EL (cell line): ENCODE data around the gene SHISA6.

Source experiments
- DNase-seq: peaks from one replicate; pipeline ENCODE4 v3.0.0-alpha.2; 2016

SHISA6 gene

GRCh38 chr17:11467639-11468038, 226.6 kb downstream of the SHISA6 start:
- no peak for DNase-seq

DNA sequence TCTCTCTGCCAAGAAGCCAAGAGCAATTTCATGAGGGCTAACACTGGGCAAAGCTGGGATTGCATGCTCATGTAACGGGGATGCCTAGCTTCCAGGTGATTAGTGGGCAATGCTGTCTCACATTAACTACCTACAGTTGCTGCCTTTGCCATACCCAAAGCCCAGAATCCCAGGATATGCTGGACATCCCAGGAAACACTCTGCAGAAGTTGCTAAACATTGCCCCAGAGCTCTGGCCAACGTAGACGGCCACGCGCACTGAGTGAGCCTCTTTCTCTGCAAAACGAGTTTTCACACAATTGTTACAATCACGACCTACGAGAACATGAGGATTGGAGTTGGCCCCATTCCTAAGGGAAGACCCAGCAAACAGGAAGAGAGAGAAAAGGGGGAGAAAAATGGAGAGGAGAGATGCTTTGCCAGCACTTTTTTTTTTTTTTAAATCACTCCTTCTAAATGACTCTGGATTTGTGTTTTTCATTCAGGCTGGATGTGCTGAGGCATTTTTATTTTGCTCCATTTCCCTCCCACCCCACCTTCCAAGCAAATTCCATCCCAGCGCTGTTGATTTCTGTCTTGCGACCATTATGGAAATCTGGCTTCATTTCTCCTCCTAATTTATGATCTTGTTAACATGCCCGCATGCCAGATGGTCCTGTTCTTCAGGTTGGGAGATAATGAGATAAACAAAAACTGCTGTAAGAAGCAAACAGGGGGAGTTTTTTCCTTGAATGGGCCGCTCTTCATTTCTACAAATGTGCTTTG, 244.5 kb downstream of the SHISA6 start:
- no peak for DNase-seq

DNA sequence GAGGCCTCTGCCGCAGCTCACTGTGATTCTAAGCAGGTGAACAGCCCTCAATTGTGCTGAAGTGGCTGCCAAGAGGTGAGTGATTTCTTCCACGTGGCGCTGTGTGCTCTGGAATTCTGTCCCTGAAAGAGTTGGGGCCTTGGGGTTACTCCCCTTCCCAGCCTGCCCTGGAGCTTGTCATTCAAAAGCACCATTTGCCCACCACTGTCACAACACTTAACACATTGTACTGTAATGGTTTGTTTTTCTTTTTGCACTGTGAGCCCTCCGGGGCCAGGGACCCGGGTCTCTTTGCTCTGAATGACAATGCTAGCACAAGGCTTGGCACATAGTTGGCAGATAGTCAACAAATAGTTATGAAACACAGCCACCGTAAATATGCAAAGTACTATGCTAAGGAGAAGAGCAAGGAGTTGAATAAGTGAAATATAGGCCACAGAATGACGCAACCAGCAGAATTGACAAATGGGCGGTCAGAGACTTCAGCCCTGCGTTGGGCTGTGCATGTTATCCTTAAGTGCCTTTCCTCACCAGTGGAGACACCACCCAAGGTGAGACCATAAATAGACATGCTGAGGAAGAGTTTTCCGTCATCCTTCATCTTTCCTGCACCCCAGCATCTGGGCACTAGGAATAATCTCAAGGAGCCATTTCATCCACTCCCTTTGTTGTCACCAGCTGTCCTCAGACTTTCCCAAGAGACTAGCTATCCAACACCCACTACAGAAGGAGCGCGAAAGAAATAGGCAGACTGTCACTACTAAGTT, 245.3 kb downstream of the SHISA6 start:
- no peak for DNase-seq

- DNase-seq: no peak
Observed at GRCh38 chr17:11486868-11487310, 245.9 kb downstream of the SHISA6 start.

DNA sequence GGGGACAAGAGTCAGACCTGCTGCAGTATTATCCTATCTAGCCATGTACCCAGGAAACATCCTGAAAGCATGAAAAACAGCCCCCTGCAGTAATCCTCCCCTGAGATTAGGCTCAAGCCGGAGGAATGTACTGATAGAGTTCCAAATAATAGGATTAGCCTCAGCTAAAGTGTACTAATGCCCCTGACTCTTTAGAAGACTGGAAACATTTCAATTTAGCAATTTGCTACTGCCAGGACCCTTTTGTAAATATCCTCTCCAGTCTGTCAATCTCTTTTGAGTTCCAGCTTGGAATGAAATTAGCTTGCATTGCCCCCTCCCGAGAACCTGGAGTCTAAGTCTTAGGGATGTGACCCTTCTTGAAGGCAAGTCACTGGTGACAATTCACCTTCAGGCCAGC, 246.5 kb downstream of the SHISA6 start:
- DNase-seq: no peak

DNA sequence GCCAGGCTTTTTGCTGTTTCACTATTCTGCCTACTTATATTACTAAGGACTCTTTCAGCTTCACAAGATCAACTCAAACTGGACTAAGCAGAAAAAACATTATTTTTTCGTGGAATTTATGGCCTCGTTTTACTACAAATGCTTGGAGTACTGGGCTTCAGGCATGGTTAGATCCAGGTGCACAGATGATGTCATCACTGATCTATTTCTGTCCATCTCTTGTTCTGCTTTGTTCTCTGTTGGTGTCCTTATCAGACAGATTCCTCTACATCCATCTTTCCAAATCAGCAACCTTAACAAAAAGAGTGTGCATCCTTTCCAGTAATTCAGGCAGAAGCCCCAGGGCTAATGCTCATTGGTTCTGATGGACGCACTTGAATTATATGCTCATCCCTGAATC, 247.4 kb downstream of the SHISA6 start:
- no peak for DNase-seq

DNA sequence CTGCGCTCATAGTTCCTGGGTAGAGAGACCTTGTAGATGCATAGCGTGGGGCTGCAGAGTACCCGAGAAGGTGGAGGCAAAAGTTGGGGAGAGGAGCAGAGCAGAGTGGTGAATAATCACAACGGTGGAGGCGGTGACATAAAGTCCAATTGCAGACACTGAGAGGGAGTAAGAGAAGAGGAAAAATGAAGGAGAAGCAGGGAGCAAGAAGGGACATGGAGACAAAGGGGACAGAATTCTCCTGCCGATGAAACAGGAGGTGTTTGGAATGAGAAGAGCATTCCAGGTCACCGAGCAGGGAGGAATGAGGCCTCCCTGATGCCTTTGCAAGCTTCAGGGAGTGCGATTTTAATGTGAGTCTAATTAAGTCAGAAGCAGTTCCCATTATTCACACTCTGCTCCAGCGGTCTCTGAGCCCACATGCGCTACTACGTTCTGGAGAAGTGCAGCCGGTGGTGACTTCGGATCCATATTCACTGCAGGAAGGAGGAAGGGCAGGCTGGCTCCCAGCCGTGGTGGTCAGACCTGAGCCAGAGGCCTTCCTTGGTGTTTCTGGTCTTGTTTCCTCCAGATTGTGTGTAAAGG, 249.2 kb downstream of the SHISA6 start:
- no peak for DNase-seq

DNA sequence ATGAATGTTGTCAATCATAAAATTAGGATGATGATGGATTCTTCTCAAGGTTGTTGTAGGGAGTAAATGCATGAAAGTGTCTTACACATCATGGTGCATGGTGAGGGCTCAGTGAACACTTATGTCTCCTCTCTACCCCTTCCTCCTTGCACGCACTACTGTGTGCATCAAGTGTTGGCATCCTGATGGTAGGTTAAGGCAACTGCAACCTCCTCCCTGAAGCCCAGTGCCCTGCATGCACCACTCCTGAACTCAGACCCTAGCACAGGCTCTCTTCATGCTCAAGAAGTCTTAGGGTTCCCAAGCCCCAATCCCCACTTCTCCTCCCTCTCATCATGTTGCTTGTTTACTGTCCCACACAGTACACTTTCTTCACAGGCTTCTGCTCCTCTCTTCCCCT, 251.5 kb downstream of the SHISA6 start:
- no peak for DNase-seq

- DNase-seq: no peak
Observed at GRCh38 chr17:11493936-11494335, 252.9 kb downstream of the SHISA6 start.

DNA sequence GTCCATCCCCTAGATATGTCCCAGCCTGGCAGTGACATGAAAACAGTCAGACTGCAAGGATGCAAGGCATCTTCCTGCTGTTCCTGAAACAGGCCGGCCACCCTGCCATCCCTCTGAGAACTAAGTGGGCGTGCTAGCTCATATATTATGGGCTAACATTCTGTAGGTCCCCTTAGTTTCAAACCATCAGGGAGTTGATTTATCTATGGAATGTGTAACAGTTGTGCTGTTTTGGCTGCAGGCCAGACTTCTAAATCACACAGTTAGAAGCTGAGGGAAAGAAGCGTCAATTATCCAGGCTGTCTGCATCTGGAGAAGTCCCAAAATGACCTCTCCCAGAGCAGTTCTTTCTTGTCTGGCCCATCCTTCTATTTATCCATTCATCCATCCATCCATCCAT, 254.6 kb downstream of the SHISA6 start:
- no peak for DNase-seq

GRCh38 chr17:11499881-11500280, 258.9 kb downstream of the SHISA6 start:
- DNase-seq: no peak

DNA sequence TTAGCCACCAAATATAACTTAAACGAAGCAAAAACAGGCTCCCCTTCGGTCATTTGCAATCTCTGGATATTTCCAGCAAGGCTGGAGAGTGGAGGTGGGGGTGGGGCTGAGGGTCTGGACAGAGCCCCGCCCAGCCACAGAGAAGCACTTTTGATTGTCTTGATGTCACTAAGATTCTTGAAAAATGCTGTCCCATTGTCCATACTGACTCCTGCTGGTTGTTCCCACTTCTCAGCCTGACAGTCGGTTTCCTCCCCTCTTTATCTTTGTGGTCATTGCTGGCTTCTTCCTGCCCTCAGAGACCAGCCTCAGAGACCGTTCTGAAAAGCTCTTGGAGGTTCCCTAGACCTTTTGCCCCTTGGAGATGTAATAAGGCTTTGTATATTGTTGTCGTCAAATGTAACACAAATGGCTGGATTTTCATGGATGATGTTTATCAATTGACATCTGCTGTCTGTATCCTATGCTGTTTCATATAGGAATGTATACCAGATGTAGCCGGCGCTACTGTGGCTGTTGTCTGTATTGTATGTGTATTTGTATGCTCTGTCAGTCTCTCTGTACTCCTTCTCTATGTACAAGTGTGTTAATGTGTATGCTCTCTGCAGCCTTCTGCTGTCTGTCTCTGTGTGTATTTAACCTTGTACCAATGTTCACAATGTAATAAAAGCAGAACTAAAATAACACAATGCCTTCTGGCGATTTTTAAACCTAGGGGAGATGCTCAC, 262.5 kb downstream of the SHISA6 start:
- DNase-seq: no peak

DNA sequence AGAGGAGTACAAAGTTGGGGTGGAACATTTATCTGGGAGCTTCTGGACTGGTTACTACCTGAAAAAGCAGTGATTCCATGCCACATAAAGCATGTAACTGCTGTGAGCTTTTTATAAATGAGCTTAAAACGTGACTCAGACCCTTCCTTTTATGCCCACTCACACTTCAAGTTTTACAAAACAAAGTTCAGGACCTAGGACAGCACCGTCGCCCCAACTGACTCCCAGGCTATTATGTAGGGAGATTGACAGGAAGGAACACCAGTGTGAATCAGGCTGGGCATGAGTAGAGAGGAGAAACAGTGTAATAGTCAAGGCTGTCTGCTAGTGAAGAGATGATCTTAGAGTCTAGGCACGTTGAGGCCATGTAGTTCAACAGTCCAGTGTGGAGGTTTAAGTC, 265.6 kb downstream of the SHISA6 start:
- no peak for DNase-seq

DNA sequence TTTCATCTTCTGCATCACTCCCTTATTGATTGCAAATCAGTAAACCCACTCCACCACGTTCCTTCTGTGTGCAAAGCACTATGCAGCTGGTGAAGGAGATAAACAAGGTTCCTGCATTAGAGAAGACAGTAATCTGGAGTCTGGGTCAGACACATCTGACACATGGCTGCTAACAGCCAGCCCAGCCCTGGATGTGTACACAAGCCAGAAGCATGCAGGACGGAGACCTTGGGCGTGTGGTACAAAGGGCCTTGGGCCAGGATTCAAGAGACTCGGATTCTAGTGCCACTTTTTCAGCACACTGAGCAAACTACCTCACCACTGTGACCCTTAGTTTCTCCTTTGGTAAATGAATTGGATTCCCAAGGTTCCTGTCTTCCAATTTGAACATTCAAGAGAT, 270.7 kb downstream of the SHISA6 start:
- no peak for DNase-seq

DNA sequence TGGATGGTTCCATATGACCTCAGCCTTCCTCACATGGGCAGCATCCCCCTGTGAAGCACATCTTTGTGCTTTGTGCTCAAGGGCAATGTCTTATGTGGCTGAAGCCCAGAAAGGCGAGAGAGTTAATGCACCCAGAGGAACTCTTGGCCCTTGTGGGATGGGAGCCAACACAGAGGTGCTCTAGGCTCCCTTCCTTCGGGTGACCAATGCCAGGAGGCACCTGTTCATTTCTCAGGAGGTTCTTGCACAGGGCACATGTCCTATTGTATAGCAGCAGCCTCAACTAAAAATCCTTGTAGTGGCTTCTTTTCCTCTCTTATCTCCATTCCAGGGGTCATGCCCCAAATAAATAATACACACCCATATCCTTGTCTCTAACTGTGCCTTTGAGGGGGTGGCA, 273.6 kb downstream of the SHISA6 start:
- DNase-seq: no peak

DNA sequence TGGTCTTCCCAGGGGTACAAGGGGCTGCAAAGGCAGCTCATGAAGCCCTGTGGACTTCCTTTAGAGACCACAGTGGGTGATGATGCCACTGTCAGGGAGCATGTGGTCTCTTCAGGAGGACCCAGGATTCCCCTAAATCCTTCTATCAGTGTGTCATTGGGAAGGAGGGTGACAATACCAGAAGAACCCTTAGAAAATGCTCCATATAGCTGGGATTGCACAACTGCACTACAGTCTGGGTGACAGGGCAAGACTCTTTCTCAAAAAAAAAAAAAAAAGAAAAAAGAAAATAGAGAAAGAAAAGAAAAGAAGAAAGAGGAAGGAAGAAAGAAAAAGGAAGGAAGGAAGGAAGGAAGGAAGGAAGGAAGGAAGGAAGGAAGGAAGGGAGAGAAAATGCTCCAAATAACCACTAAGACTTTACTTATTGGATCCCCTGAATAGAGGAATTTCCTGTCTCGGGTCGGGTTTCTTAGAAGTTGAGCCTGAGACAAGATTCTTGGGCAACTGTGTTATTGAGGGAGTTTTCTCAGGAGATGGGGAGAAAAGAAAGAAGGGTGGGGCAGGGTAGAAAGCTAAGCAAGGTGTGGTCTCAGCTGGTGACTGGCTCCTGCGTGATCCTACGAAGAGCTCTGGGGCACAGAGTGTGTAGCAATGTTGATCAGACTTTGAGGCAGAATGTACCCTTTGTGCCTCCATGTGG, 274.1 kb downstream of the SHISA6 start:
- DNase-seq: no peak

GRCh38 chr17:11515901-11516300, 274.9 kb downstream of the SHISA6 start:
- no peak for DNase-seq

DNA sequence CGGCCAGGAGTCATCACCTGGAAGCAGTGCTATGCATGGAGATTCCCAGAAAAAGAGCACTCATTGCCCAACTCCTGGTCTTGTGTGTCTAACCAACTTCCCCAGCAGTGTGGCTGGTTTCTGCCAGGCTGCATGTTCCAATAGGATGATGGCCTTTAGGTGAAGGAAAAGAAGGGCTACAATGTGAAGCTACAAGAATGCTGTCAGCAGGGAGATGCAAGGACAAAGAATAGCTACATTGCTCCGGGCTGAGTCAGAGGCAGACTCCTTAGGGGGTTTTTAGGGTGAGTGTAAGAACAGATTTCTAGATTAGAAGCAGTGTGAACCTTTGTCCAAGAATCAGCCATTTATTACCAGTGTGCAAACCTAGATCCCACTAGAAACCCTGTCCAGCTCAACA, 294.2 kb downstream of the SHISA6 start:
- no peak for DNase-seq

DNA sequence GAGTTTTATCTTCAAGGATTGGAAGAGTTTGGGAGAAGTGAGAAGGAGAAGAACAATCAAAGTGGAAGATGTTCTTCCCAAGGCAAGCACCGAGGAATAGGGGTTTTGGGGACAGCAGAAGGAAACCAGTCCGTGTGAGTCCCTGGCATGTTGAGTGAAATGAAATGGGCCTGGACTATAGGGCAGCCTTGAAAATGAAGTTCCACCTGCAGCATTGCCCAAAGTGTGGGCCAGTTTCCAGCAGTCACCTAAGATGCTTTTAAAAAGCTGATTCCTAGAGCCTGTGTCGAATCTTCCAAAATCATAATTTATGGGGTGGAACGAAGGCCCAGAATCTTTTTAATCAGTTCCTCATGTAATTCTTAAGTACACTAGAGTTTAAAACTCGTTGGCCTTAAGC, 297.4 kb downstream of the SHISA6 start:
- DNase-seq: no peak

DNA sequence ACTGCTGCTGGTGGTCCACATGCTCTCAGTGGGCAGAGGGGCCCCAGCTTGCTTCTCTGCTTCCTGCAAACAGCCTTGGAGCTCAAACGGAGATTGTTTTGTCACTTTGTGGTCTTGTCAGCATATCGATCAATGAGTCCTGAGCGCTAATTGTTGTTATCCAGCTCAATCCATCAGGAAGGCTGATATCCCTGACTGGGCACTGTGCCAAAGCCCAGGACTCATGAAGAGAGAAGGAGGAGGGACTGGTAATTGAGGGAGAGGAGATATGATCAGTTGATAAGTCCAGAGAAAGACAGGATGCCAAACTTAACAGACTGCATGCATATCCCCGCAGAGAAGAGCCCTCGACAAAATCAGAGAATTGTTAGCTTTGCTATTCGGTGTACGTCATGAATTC, 298.6 kb downstream of the SHISA6 start:
- no peak for DNase-seq

GRCh38 chr17:11545002-11545401, 304.0 kb downstream of the SHISA6 start:
- DNase-seq: no peak

GRCh38 chr17:11545696-11546095, 304.7 kb downstream of the SHISA6 start:
- no peak for DNase-seq

GRCh38 chr17:11547853-11548252, 306.8 kb downstream of the SHISA6 start:
- DNase-seq: no peak
